HUES48 (cell line): Measurements from ENCODE around the gene ZPBP2.
"Not testable (repeated sequence)": the region's sequence is repeated elsewhere in the genome, so short reads cannot be mapped to it uniquely, and the experiment has no call there.

ENCODE experiments used
- H3K27ac ChIP-seq: one replicate; pipeline ENCODE4 v1.7.0; 2013; ENCODE audit warnings: low read depth, low read length, inconsistent platforms
- H3K27me3 ChIP-seq: 2 replicates; pipeline ENCODE4 v1.6.1; 2013; ENCODE audit warnings: mild to moderate bottlenecking, low read length; ENCODE audit not compliant: control insufficient read depth, insufficient read depth
- H3K36me3 ChIP-seq: 2 replicates; pipeline ENCODE4 v1.6.1; 2013; ENCODE audit warnings: low read length; ENCODE audit not compliant: control insufficient read depth, insufficient read depth
- H3K4me1 ChIP-seq: 2 replicates; pipeline ENCODE4 v1.6.1; 2013; ENCODE audit warnings: mild to moderate bottlenecking, low read length; ENCODE audit not compliant: control insufficient read depth, insufficient read depth
- H3K4me3 ChIP-seq: 2 replicates; pipeline ENCODE4 v1.5.1; 2013; ENCODE audit warnings: mild to moderate bottlenecking, low read depth, low read length
- H3K9ac ChIP-seq: 2 replicates; pipeline ENCODE4 v1.6.1; 2013; ENCODE audit warnings: mild to moderate bottlenecking, low read depth, low read length, moderate library complexity
- H3K9me3 ChIP-seq: 2 replicates; pipeline ENCODE4 v1.6.1; 2013; ENCODE audit warnings: low read length; ENCODE audit not compliant: control insufficient read depth, insufficient read depth

The ZPBP2 gene

GRCh38 chr17:39855911-39856649, 11.9 kb upstream of the ZPBP2 start:
- not testable (repeated sequence) for H3K4me1 ChIP-seq, H3K27ac ChIP-seq, H3K9me3 ChIP-seq, H3K4me3 ChIP-seq, H3K27me3 ChIP-seq, H3K36me3 ChIP-seq, H3K9ac ChIP-seq

- no peak overlapping the region for H3K4me3 ChIP-seq
Measured at GRCh38 chr17:39861235-39861634, 6.8 kb upstream of the ZPBP2 start.

GRCh38 chr17:39863244-39863917, 4.6 kb upstream of the ZPBP2 start:
- Histone ChIP-seq H3K4me3 (0 out of 2 replicates have a peak overlapping the region, but pooled peaks have one; percentile 7), H3K27me3 (peaks cover 67% of the 10 kb centered on the region)

More at GRCh38 chr17:39861235-39861634, 6.8 kb upstream of the ZPBP2 start:
- Histone ChIP-seq H3K27ac (no peak overlapping the region), H3K27me3 (peaks cover 47% of the 10 kb centered on the region), H3K4me1 (no peaks in the 10 kb centered on the region), H3K36me3 (no peaks in the 10 kb centered on the region), H3K9me3 (0 out of 2 replicates have a peak, but pooled peaks cover 3% of the 10 kb centered on the region), H3K9ac (no peak overlapping the region)

GRCh38 chr17:39863918-39864746, 3.9 kb upstream of the ZPBP2 start, which contains the start of gene IKZF3:
IKZF3 (minus strand) TSS chr17:39864312; CDS start chr17:39864126, 186 bp downstream.
- Histone ChIP-seq H3K9ac (no peak within 1 kb of the TSS), H3K27me3 (peaks cover 70% of the 10 kb centered on the region), H3K9me3 (0 out of 2 replicates have a peak, but pooled peaks cover 3% of the 10 kb centered on the region), H3K27ac (no peak within 1 kb of the TSS), H3K4me3 (peak within 1 kb of the TSS; percentile 40), H3K36me3 (no peaks in the 10 kb centered on the region), H3K4me1 (no peaks in the 10 kb centered on the region)

More at GRCh38 chr17:39863244-39863917, 4.6 kb upstream of the ZPBP2 start:
- H3K9ac ChIP-seq = no peak overlapping the region
- no peaks in the 10 kb centered on the region for H3K36me3 ChIP-seq
- H3K4me1 ChIP-seq = no peaks in the 10 kb centered on the region
- 0 out of 2 replicates have a peak, but pooled peaks cover 3% of the 10 kb centered on the region for H3K9me3 ChIP-seq
- H3K27ac ChIP-seq = no peak overlapping the region

- Histone ChIP-seq H3K27me3 (peaks cover 70% of the 10 kb centered on the region), H3K27ac (no peak overlapping the region)
Measured at GRCh38 chr17:39866013-39866730, 1.8 kb upstream of the ZPBP2 start.

GRCh38 chr17:39867084-39867879, 720 bp upstream of the ZPBP2 start:
- Histone ChIP-seq H3K27ac (no peak overlapping the region), H3K4me3 (no peak overlapping the region), H3K4me1 (no peaks in the 10 kb centered on the region), H3K36me3 (no peaks in the 10 kb centered on the region), H3K9ac (no peak overlapping the region), H3K27me3 (peaks cover 60% of the 10 kb centered on the region), H3K9me3 (0 out of 2 replicates have a peak, but pooled peaks cover 3% of the 10 kb centered on the region)

More at GRCh38 chr17:39866013-39866730, 1.8 kb upstream of the ZPBP2 start:
- Histone ChIP-seq H3K4me3 (no peak overlapping the region), H3K9ac (no peak overlapping the region), H3K9me3 (0 out of 2 replicates have a peak, but pooled peaks cover 3% of the 10 kb centered on the region), H3K4me1 (no peaks in the 10 kb centered on the region), H3K36me3 (no peaks in the 10 kb centered on the region)

- no peak overlapping the region for H3K4me3 ChIP-seq
- H3K9me3 ChIP-seq = 0 out of 2 replicates have a peak, but pooled peaks cover 2% of the 10 kb centered on the region
- no peak overlapping the region for H3K9ac ChIP-seq
- H3K36me3 ChIP-seq = no peaks in the 10 kb centered on the region
- H3K4me1 ChIP-seq = no peaks in the 10 kb centered on the region
- peaks cover 48% of the 10 kb centered on the region for H3K27me3 ChIP-seq
- no peak overlapping the region for H3K27ac ChIP-seq
Measured at GRCh38 chr17:39868554-39868942, 546 bp downstream of the ZPBP2 start.

- Histone ChIP-seq H3K9ac (no peak overlapping the region), H3K9me3 (no peaks in the 10 kb centered on the region), H3K27me3 (peaks cover 27% of the 10 kb centered on the region), H3K36me3 (no peaks in the 10 kb centered on the region), H3K27ac (no peak overlapping the region), H3K4me1 (no peaks in the 10 kb centered on the region), H3K4me3 (no peak overlapping the region)
Measured at GRCh38 chr17:39870776-39871175, 2.8 kb downstream of the ZPBP2 start.

GRCh38 chr17:39871801-39872200, 3.8 kb downstream of the ZPBP2 start:
- Histone ChIP-seq H3K36me3 (no peaks in the 10 kb centered on the region), H3K4me1 (no peaks in the 10 kb centered on the region), H3K4me3 (no peak overlapping the region), H3K9ac (no peak overlapping the region), H3K9me3 (no peaks in the 10 kb centered on the region), H3K27ac (no peak overlapping the region), H3K27me3 (peaks cover 17% of the 10 kb centered on the region)
